NCI-H1105 treated with DMSO at 0.1 percent for 48 hours (cell line): Measurements from ENCODE around the gene ULBP1.
"Not testable (repeated sequence)": the region's sequence is repeated elsewhere in the genome, so short reads cannot be mapped to it uniquely, and the experiment has no call there.

Experiments
- DNase-seq: peaks from one replicate; lab custom pipeline; 2025; lab: John Stamatoyannopoulos, UW

ULBP1 gene

GRCh38 chr6:149933461-149933860 lies 30.3 kb upstream of the ULBP1 start:
- no peak for DNase-seq

DNA sequence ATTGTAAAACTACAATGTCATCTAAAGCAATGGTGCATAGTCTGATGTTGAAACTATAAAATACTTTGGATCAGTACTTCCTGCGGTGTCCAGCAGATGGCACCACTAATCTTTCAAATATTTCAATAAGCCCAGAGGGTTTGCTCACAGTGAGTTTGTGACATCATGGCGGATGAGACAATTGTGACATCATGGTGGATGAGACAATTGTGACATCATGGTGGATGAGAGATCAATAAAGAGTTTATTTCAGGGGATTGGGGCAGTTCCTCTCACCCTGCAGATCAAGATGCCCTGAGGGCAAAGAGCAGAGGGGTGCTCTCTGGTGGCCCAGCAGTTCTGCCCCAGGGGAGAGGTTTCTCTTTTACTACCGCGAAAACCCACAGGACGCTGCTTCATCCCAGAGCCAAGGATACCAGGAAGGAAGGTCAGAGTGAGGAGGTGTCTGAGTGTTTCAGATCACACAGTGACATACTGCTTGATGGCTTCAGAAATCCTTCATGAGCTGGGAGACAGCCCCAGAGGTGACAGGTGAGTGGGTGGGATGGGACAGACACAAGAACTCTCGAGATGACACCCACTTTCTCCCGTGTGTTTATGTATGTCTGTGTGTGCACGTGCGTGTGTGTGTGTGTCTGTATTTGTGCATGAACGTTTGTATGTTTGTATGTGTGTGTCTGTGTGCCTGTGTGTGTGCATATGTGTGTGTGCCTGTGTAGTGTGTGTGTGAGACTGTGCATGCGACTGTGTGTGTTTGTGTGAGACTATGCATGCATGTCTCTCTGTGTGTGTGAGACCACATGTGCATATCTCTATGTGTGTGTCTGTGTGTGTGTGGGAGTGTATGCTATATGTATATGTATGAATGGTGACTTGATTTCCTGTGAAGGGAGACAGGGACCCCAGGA lies 29.2 kb upstream of the ULBP1 start:
- peak; percentile 62 for DNase-seq

GRCh38 chr6:149935246-149935645 lies 28.5 kb upstream of the ULBP1 start:
- DNase-seq: no peak

- no peak for DNase-seq
Observed at GRCh38 chr6:149935668-149936067, 28.1 kb upstream of the ULBP1 start.

- no peak for DNase-seq
Observed at GRCh38 chr6:149936743-149937142, 27.0 kb upstream of the ULBP1 start.

DNA sequence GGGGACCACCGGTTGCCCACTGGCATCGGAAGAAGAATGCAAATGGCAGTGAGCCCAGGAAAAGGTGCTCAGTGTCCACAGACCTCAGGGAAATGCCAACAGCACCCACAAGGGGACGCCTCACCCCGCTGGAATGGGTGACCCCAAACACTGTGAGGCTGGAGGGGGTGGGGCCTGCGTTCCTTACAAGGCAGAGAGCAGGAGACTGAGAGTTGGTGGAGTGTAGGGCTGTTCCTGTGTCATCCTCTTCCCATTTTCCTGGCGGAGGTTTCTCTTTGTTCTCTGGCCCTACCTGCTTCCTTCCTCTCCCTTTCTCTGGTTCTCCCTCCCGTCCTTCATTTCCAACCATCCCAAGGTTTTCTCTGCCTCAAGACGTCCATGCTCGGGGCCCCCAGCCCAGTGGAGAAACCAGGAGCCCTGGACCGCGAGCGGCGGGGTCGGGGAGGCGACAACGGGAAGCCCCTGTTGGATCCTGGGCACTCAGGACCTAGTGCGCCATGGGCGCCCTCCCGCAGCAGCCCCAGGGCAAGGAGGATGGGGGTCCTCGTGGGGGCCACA lies 25.7 kb upstream of the ULBP1 start:
- DNase-seq: peak; percentile 34

DNA sequence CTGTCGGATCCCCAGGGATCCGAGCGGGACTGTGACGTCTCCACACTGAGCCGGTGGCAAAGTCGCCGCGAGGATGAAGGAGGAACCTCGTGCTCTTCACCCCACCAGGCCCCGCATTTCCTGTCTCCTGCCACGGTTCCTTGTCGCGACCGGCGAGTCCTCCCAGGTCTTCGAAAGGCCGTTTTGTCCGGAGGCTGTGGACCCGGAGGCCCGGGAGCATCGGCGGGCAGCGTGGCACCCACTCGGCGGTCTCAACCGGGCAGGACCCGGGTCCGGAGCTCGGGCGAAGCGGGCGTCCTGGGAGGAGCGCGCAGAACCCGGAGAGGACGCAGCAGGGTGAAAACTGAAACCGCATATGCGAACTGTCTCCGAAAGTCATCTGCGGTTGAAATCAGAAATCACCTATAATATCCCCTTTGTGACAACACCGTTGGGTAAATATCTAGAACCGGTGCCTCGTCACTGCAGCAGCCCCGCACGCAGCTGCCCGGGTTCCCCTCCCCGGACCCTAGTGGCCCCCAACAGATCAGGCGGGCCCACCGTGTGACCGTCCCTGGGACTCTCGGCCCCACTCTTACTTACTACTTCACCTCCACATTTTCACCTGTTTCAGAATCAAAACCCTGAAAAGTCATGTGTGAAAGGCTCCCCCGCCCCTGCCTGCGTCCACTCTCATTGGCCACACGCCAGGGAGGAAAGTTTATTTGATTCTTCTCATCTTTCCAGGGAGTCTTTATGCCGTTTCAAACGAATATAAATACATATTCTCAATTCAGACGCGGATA lies 25.0 kb upstream of the ULBP1 start:
- peak; percentile 40 for DNase-seq

DNA sequence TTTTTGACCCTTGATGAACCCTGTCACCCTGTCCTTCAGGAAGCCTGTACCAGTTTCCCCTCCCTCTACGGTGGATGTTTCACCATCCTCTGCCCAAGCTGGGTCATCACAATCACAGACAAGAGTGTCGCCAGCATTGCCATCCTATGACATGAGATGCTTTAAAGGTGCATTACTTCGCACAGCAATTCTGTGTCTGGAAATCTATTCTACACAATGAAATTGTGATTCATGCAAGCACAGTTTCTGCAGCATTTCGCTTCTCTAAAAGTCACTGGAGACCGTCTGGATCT lies 24.4 kb upstream of the ULBP1 start:
- no peak for DNase-seq

DNA sequence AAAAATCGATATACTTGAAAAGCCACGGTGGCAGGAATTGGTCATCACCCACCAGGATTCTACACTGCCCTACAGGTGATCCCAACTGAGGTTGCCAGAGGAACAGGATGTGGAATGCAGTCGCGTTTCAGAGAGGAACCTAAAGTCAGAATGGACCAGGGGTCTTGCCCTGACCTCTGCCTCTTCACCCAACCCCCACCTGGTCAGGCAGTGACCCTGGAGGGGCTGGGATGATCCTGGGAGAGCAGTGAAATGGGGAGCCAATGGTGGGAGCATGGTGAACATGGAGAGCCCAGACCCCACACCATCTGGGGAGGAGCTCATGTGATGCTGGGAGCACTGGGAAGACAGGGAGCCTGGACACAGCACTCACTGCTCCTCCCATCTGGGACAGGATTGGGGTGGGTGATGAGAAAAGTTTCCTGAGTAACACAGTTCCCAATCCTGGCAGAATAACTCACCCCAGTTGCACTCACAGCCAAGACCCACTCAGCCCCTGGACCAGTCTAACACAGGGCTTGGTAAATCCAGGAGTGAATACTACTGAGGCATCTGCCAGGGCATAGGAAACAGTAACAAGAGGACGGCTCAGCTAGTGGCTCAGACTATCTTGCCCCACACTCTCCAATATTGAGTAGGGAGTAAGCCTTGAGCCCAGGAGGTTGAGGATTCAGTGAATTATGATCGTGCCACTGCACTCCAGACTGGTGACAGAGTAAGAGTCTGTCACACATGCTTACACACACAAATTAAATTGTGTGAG lies 23.7 kb upstream of the ULBP1 start:
- no peak for DNase-seq

GRCh38 chr6:149940672-149940982 lies 23.1 kb upstream of the ULBP1 start:
- DNase-seq: no peak

DNA sequence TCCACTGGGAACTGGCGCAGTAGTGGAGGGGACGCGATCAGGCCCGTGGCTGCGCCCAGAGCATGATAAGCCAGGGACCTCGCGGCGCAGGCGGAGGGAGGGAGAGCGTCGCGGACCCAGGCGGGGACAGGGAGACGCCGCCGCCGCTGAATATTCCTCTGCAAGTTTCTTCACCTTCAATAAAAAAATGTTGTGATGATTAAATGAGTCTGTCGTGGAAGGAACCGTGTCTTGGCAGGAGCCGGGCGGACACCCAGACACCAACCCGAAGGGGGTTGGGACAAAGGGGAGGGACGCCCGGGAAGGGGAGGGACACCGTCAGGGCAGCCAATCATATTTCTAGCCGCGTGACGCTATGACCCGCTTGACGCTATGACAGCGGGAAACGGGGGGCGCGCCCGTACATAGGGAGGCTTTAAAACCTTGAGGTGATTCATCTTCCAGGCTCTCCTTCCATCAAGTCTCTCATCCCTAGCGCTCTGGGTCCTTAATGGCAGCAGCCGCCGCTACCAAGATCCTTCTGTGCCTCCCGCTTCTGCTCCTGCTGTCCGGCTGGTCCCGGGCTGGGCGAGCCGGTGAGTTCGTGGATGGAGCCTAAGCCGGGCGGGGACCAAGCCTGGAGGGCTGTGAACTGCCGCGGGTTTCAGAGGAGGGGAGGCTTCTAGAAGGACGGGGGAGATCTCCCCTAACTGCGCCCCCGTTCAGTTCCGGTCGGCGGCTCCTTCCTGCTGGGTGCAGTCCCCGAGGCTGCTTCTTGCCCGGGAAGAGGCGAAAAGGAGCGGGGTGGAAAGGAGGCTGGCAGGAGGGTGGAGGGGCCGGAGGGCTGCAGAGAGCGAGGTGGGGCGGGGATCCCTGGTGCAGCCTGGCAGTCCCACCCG lies 21.9 kb upstream of the ULBP1 start, which contains the start of gene ULBP2:
Gene ULBP2, plus strand, starts transcription at position 432 of the 878 bp plus-strand sequence. Its CDS starts 59 bp downstream, at position 491.
- DNase-seq: peak; percentile 84

GRCh38 chr6:149942461-149942829 lies 21.3 kb upstream of the ULBP1 start:
- DNase-seq: no peak

DNA sequence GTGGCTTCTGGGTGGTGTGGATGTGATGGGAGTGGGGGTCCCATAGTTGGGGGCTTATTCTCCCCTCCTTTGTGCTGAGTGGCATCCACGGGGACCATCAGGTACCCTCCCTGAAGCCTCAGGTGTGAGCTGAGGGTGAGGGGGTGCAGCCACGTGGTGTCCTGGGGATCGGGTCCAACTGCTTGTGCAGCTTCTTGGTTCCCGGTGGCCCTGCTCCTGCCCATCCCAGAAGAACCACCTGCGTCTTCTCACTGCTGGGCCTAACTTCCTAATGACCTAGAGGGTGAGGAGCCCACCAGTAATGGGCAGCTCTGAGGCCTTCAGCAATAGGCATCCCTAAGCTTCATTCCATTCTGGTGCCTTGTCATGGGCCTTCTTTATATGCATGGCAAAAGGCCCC lies 20.4 kb upstream of the ULBP1 start:
- not testable (repeated sequence) for DNase-seq

- DNase-seq: not testable (repeated sequence)
Observed at GRCh38 chr6:149945276-149945675, 18.5 kb upstream of the ULBP1 start.

GRCh38 chr6:149946631-149947030 lies 17.1 kb upstream of the ULBP1 start:
- DNase-seq: not testable (repeated sequence)

GRCh38 chr6:149947533-149947932 lies 16.2 kb upstream of the ULBP1 start:
- DNase-seq: not testable (repeated sequence)

DNA sequence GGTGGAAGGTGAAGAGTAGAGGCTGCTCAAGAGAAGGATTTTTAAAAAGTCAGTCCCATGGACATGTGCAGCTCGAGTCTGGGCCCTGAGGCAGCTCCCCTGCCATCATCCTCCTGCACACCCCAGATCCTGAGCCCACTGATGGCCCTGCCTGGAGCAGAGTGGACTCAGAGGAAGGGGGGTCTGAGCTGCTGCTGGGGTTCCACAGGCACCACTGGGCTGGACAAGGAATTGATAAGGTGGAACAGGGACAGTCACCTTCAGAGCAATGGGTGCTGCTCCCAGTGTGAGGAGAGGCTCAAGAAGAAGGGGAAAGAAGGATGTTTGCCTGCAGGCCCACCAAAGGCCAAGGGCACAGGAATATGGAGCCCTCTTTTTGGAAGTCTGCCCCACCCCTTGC lies 15.7 kb upstream of the ULBP1 start:
- DNase-seq: no peak

GRCh38 chr6:149948616-149949015 lies 15.1 kb upstream of the ULBP1 start:
- no peak for DNase-seq

DNA sequence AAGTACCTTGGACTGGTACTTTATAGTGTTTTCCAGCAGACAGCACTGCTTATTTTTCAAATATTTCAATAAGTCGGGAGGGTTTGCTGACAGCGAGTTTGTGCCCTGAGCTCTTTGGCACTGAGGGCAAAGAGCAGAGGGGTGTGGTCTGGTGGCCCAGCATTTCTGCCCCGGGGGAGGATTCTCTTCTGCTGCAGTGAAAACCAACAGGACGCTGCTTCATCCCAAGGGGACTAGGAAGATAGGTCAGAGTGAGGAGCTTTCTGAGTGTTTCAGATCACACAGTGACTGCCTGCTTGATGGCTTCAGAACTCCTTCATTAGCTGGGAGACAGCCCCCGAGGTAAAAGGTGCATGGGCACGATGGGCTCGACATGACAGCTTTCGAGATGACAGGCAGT lies 13.3 kb upstream of the ULBP1 start:
- DNase-seq: no peak

DNA sequence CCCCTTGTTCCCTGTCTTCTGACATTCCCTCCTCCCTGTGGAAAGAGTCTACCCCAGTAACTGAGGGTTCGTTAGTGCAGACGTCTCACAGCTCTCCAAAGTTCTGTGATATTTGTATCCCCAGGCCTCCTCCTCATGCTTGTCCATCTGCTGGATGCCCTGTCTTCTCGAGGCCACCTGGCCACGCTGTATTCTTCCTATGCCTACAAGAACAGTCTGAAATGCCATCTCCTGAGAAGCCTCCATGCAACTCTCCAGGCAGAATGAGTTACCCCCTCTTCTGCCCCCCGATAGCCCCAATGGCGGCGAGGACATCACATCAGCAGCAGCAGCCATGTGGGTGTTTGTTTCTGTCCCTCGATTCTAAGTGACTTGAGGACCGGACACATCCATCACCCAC lies 12.6 kb upstream of the ULBP1 start:
- DNase-seq: no peak

DNA sequence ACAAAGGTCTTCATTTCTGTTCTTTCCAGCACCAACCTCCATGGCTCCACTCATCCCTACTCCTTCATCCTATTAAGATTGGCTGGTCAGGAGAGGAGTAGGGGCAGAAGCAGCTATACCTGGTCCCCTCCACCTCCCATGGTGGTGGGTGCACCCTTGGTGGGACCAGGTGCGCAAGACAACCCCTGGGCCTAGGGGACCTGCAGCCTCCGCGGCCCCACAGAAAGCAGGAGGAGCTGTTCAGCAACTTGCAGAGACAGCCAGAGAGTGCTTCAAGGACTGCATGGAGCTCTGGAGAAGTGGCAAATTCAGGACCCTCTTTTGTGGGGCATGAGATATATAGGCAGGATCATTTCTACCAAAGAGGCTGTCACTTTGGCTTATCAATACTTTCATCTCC lies 12.1 kb upstream of the ULBP1 start:
- no peak for DNase-seq
